HG03457 (cell line): ENCODE measurements around the gene CDKL5.

ENCODE experiments used
- ATAC-seq: cut with Tn5 transposase; IDR thresholded peaks from one replicate; pipeline ENCODE4 v1.9.1; 2021; ENCODE audit warnings: moderate number of reproducible peaks; ENCODE audit not compliant: unreplicated experiment

The CDKL5 gene

GRCh38 chrX:18455384-18455783 lies 30.0 kb downstream of the CDKL5 start:
- ATAC-seq, result no peak

- ATAC-seq, result no peak
Measured at GRCh38 chrX:18457000-18457399, 31.6 kb downstream of the CDKL5 start.

- ATAC-seq, result no peak
Measured at GRCh38 chrX:18461431-18461830, 36.0 kb downstream of the CDKL5 start.

- no peak for ATAC-seq
Measured at GRCh38 chrX:18464499-18464898, 39.1 kb downstream of the CDKL5 start.

DNA sequence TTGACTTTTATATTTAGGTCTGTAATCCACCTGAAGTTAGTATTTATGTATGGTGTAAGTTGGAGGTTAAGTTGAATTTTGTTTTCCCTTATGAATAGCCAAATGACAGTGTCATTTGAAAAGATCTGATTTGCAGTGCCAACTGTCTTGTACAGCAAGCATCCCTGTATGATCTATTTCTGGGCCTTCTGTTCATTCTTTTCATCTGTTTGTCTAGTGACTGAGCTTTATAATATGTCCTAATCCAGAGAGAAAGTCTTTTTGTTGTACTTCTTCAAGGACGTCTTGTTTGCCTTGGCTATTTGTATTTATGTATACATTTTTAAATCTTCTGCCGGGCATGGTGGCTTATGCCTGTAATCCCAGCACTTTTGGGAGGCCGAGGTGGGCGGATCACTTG lies 39.6 kb downstream of the CDKL5 start:
- no peak for ATAC-seq

- no peak for ATAC-seq
Measured at GRCh38 chrX:18468599-18468998, 43.2 kb downstream of the CDKL5 start.

DNA sequence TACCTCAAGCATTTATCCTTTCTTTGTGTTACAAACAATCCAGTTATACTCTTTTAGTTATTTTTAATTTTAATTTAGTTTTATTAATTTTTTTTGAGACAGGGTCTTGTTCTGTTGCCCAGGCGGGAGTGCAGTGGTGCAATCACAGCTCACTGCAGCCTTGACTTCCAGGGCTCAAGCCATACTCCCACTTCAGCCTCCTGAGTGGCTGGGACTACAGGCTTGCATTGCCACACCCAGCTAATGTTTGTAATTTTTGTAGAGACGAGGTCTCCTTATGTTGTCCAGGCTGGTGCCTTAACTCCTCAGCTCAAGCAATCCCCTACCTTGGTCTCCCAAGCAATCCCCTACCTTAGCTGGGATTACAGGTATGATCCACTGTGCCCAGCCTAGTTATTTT lies 45.9 kb downstream of the CDKL5 start:
- no peak for ATAC-seq

DNA sequence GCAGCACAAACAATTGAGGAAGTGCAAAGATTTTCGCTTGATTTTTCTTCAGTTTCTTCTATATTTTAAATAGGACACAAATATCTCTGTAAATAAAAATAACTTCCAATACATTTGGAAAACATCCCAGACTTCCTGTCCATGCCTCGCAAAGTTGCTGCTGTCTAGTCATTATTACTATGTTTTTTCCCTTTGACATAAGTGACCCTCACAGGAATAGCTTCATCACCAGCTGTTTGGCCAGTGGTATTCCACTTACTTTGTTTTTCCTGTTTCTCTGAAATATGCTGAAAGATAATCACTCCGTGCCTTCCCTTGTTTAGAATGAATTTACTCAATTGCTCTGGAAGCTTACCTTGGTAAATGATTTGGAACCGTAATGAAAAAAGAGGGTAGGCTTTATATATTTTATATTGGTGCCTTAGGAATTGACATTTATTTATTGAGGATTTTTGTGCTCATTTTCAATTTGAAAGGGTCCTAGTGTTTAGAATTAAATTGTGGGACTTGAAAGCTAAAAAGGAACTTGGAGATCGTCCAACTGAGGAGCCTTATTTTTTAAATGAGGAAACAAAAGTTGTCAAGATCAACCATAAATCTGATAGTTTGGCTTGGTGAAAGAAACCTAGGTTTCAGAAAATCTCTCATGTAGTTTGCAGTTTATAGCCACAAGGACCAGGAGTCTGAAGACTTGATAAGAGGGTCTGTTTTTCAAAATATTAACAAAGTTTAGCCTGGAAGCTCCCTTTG lies 65.6 kb downstream of the CDKL5 start:
- ATAC-seq, result no peak

DNA sequence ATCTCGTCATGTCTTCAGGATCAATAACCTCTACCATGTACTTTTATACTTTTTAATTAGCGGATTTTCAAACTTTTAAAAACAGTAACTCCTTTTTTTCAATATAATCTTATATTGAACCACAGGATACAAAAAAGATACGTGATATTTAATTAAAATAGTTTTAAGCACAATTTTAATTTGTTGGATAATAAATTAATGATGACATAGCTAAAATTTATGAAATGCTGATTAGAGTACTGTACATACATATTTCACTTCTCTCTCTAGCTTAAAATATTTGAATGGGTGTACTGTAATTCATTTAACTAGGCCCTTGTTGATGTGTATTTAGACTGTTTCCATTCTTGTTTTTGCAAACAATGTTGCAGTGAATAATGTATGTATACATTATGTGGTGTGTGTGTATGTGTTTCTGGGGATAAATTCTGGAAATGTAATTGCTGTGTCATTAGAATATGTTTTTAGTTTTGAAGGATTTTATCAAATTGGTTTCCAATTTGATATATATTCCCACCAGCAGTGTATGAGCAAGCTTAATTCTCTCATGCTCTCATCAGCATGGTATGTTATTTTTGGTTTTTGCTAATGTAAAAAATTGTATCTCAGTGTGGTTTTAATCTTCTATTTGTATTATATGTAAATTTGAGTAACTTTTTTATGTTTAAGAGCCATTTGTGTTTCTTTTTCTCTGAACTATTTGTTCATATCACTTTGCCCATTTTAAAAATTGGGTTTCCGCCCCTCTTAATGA lies 66.4 kb downstream of the CDKL5 start:
- no peak for ATAC-seq

DNA sequence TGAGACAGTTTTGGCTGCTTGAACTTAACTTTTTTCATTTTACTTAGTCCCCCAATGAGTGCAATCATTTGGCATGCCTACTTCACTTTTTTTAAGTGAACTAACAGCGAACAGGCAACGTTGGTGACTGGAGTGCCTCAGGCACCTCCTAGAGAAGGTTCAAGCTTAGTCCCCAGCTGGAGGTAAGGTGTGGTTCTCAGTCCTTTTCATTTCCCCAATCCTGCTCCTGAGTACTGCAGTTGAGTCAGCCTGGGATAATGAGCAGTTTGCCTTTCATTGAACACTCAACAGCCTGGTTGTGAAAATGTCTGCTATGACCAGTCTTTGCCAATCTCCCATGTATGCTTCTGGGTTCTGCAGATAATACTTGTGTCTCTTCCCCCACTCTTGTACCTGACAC lies 109.5 kb downstream of the CDKL5 start:
- ATAC-seq, result no peak

DNA sequence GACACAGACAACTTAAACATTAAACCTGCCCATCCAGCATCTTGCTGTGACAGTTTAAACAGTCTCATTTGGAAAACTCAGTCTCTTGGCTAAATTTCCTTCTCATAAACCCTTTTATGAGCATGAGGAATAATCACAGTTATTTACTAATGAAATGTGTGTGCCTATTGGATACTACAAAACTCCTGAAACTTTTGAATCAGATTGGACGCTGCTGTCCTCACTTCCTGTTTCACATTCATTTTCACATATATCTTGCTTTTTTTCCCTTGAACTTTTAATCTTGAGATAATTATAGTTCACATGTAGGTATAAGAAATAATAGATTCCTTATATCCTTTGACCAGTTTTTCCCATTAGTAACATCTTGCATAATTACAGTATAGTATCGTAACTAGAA lies 111.7 kb downstream of the CDKL5 start:
- no peak for ATAC-seq

DNA sequence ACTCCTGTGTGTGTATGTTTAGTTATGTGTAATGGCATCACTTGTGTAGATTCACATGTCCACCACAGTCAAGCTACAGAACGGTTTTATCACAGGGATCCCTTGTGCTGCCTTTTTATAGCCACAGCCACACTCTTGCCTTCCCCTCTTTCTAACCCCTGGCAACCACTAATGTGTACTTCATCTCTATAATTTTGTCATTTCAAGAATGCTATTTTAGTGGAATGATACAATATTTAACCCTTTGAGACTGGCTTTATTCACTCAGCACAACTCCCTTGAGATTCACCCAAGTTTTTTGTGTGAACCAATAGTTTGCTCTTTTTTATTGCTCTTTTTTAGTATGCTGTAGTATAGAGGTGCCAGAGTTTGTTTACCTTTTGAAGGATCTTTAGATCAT lies 112.1 kb downstream of the CDKL5 start:
- no peak for ATAC-seq

DNA sequence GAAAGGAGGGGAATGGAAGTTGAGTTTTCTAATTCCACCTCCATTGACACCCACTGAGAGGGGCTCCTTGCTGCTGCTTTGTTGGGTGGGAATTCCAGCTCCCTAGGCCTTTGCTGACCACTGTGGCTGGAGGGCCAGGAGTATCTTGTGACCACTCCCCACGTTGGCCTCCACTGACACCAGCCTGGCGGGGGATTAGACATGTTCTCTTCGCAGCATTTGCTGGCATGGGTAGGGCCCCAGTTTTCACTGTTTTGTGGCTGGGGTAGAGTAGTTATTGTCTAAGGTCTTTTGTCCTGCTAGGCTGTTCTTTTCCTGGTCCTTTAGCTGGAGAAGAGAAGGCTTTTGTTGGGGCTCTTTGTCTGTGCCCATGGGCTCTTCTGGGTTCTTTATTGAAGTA lies 116.7 kb downstream of the CDKL5 start:
- ATAC-seq, result no peak

- no peak for ATAC-seq
Measured at GRCh38 chrX:18542905-18543304, 117.5 kb downstream of the CDKL5 start.

DNA sequence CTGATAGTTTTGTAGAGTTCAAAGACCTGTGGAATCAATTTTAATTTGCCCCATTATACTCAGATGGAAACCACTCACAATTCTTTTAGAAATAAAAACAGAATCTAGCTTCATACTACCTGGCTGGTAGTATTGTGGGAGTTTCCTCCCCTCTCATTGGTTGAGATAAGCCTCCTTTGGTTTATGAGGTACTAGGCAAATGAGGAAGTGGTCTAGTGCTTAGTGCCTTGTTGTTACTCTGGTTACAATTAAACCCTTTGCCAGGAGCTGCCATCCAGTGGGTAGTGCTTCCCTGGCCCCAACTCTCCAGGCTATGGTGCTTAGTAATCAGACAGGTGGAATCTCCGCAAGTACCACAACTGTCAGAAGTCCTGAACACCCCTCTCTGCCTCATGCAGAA lies 118.3 kb downstream of the CDKL5 start:
- ATAC-seq, result no peak

DNA sequence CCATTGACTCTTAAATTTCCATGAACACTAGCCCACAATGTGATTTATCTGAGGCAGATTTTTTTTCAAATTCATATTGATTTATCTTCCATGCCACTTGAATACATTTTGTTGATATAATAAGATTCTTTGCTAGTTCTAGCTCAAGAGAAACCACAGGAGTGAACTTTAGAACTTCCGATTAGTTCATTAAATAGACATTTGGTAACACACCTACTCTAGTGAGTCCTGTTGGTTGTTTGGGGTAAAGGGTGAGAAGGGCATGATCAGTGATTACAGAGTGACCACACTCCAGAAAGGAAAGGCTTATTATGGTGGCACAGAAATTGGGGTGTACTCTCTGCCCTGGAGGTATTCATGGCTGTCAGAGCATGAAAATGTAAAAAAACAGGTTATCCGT lies 120.4 kb downstream of the CDKL5 start:
- no peak for ATAC-seq

- no peak for ATAC-seq
Measured at GRCh38 chrX:18548996-18549395, 123.6 kb downstream of the CDKL5 start.

- ATAC-seq, result no peak
Measured at GRCh38 chrX:18549643-18550042, 124.2 kb downstream of the CDKL5 start.

- ATAC-seq, result no peak
Measured at GRCh38 chrX:18557879-18558278, 132.5 kb downstream of the CDKL5 start.

DNA sequence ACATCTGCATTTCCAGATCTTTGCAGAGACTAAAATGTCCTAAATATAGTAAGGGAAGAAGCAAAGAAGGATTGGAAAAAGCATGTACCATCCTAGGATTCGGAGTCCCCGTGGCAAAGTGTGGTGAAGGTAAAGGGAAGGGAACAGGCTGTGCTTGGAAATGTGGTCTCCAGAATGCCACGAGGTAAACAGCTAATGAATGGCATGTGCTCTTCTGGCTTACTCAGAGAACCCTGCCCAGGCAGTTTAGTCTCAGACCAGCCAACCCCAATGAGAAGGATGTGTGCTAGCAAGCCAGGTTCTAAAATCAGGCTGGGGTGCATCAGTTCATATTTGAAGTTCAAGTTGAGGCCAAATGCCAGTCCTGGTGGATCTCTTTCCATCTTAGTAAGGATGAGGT lies 133.4 kb downstream of the CDKL5 start:
- ATAC-seq, result no peak

- no peak for ATAC-seq
Measured at GRCh38 chrX:18561020-18561419, 135.6 kb downstream of the CDKL5 start.

DNA sequence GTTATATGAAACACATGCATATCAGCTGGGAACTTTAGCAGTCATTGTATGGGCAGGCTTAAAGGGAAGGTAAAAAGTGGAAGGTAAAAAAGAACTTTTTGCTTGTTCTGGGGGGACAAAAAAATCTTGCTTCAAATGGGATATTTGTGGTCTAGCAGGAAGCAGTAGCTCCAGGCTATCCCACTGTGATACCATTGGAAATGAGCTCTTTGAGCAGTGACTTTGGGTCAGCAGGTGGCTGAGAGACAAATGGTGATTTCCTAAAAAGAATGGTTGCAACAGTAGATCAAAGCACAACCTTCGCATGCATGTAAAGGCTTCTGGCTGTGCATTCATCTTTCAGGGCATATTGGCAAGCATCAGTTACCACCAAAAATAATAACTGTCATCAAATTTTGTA lies 140.3 kb downstream of the CDKL5 start:
- no peak for ATAC-seq

DNA sequence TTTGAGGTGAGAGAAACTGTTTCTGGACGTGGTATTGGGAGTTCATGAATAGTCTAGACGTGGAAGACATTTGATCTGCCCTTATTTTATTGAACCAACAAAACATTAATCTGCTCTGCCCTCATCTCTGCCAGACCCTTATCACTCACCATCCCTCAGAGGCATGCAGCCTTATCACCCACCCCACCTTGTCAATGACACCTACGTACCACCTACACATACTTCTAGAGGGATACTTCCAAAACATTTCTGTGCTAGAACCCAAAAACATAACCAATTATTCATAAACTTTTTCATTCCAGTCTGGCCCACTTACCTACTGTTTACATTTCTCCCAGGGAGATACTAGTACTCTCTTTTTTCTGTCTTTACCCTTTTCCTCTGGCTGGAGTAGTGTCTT lies 141.3 kb downstream of the CDKL5 start:
- no peak for ATAC-seq
